Gastroesophageal sphincter (tissue), 4 donors: ENCODE measurements around the gene USP6. TPM values are rescaled to one million over a fixed set of nuclear protein-coding genes. Genes with fewer than 3 reads are reported as not detected.

ENCODE experiments used
- ATAC-seq: fragments of 150-250 bp; one replicate; pipeline ENCODE4 v1.9.1; 2016; ENCODE audit warnings: mild to moderate bottlenecking, moderate library complexity
- H3K27ac ChIP-seq, 4 donors: fragments of 200-600 bp; sonication (generic) in 3 of 4; 1 replicate in 3 of 4; 2 replicates in 1 of 4; pipeline ENCODE4 v1.5.1; 2016 to 2019
- H3K27me3 ChIP-seq: fragments of 200-600 bp; sonication (generic); one replicate; pipeline ENCODE4 v1.5.1; 2019
- H3K36me3 ChIP-seq, 2 donors: fragments of 200-600 bp; sonication (generic); one replicate each; pipeline ENCODE4 v1.5.1; 2019; ENCODE audit warnings: control low read depth in 1 of 2
- H3K4me1 ChIP-seq, 3 donors: fragments of 200-600 bp; sonication (generic); 1 replicate in 2 of 3; 2 replicates in 1 of 3; pipeline ENCODE4 v1.5.1; 2016 to 2019; ENCODE audit warnings: control low read depth in 2 of 3
- H3K4me3 ChIP-seq, 2 donors: fragments of 200-600 bp; sonication (generic); one replicate each; pipeline ENCODE4 v1.5.1; 2019; ENCODE audit warnings: mild to moderate bottlenecking in 1 of 2, moderate library complexity in 1 of 2
- H3K9me3 ChIP-seq, 3 donors: fragments of 200-600 bp; sonication (generic); one replicate each; pipeline ENCODE4 v1.5.1; 2017 to 2019; ENCODE audit warnings: control low read depth in 2 of 3
- EP300 ChIP-seq: sonication (generic); formaldehyde crosslinking; IDR thresholded peaks from one replicate; pipeline ENCODE4 v1.6.1; 2017; ENCODE audit warnings: antibody characterized with exemption, mild to moderate bottlenecking
- POLR2A ChIP-seq, 2 donors: fragments of 450-650 bp; IDR thresholded peaks; one replicate each; pipeline ENCODE4 v1.6.1; 2017; ENCODE audit warnings: antibody characterized with exemption in 2 of 2, mild to moderate bottlenecking in 2 of 2, moderate library complexity in 1 of 2
- POLR2AphosphoS5 ChIP-seq: sonication (generic); formaldehyde crosslinking; IDR thresholded peaks from one replicate; pipeline ENCODE4 v1.6.1; 2017; ENCODE audit warnings: antibody characterized with exemption
- WGBS, 2 donors: methylation state at CpG; one replicate each; pipeline ENCODE4 v1.1.5; 2018; ENCODE audit warnings: low coverage in 1 of 2; 5-methylcytosine and 5-hydroxymethylcytosine counted together
- total RNA-seq, 4 donors: library from RNA; depleted of rRNA; stranded (reverse); fragments of >200 nt; gene quantifications; one replicate each; pipeline ENCODE4 v1.1.0, GENCODE V29; 2016
- TF ChIP-seq, protein P1 (sequence below), 4 experiments: fragments of 200-600 bp in 2 of 4; fragments of 450-650 bp in 2 of 4; sonication (generic) in 1 of 4; IDR thresholded peaks; one replicate each; pipeline ENCODE4 v1.5.1; 2017 to 2019; ENCODE audit warnings: antibody characterized with exemption in 4 of 4, mild to moderate bottlenecking in 2 of 4, moderate library complexity in 2 of 4

Gene USP6
- total RNA-seq, 4 donors from 2014 or later, result 0.07 to 6.1 (median 0.20) TPM

DNA sequence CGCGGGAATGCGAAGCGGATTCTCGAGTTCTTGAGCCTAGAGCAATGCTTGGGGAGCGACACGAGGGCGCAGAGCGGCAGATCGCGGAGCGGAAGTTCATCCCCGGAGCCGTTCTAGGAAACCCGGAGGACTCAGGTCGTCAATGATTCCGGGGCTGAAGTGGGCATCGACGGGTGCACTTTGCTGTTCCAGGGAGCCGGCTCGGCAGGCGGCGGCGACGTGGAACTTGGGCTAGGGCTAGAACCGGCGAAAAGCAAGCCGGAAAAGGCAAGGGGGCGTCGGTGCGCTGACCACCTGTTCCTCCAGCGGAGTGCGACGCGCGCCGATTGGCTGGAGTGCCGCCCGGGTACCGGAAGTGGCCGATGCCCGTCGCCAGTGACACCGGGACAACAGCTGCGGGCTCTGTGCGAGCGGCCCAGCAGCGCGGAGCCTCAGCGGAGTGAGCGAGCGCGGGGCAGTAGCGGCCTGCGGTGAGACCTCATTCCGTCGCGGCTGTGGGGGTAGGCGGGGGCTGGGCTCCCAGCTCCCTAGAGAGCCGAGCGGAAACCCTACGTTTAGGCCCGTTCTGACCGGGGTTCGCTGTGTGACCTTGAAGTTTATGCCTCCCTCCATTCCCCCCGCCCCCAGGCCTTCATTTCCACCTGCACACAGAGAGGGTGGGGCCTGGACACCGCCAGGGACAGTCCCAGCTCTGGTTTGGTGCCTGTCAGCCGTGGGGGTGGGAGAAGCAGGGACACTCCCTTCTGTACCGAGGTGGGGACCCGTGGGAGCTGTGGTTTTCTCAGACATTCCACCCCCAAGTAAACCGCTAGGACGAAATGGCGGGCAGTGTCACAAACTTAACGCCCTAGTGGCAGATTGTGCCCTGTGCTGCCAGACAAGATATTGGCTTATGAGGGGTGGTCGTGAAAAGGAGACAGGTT lies 37.5 kb upstream of the USP6 start, which contains the start of gene ZFP3:
TSS of gene ZFP3 (plus strand) at position 362 of the 923 bp plus-strand sequence. CDS start 13,038 bp downstream, outside the sequence.
- peak within 1 kb of the TSS; percentile 8 to 89 (median 85) for H3K27ac ChIP-seq
- peak; percentile 97 for ATAC-seq
- peaks cover 0 to 12% (median 0%) of the 10 kb centered on the region in 3 donors for H3K9me3 ChIP-seq
- peak within 1 kb of the TSS; percentile 52 to 89 for H3K4me3 ChIP-seq
- peaks cover 0 to 26% of the 10 kb centered on the region in 2 donors for H3K36me3 ChIP-seq
- TF ChIP-seq, protein P1, sequence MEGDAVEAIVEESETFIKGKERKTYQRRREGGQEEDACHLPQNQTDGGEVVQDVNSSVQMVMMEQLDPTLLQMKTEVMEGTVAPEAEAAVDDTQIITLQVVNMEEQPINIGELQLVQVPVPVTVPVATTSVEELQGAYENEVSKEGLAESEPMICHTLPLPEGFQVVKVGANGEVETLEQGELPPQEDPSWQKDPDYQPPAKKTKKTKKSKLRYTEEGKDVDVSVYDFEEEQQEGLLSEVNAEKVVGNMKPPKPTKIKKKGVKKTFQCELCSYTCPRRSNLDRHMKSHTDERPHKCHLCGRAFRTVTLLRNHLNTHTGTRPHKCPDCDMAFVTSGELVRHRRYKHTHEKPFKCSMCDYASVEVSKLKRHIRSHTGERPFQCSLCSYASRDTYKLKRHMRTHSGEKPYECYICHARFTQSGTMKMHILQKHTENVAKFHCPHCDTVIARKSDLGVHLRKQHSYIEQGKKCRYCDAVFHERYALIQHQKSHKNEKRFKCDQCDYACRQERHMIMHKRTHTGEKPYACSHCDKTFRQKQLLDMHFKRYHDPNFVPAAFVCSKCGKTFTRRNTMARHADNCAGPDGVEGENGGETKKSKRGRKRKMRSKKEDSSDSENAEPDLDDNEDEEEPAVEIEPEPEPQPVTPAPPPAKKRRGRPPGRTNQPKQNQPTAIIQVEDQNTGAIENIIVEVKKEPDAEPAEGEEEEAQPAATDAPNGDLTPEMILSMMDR (IDR thresholded peaks at IDR 0.05), result peak in 1 of 4 experiments; percentile 19
- peak; percentile 69 for TF ChIP-seq POLR2AphosphoS5
- TF ChIP-seq EP300, result no peak
- peak; percentile 42 to 51 for TF ChIP-seq POLR2A (IDR thresholded peaks at IDR 0.05)
- 0% methylated on average over 10 of the region's 75 CpGs; no CpG with 5 or more reads in 1 of the 2 donors for WGBS, 2 donors
- peaks cover 0 to 26% (median 8%) of the 10 kb centered on the region in 3 donors for H3K4me1 ChIP-seq
- no peaks in the 10 kb centered on the region for H3K27me3 ChIP-seq

DNA sequence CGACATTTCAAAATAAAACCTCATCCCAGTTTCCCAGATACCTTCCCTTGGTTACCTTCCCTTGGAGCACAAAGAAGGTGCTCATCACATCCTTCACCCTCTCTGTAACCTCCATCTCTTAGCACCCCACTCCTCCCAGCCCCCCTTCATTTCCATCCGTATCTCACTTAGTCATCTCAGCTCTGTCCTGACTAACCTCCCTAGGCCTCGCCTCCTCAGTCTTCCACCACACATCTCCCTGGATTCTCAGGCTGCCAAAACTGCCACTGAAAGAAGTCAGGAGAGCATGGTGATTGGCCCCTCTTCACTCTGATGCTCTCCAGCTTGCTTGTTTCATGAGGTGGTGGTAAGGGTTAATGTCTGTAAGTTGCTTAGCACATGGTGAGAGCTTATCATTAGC lies 35.2 kb upstream of the USP6 start:
- Histone ChIP-seq H3K27me3 (no peaks in the 10 kb centered on the region), H3K27ac (no peak overlapping the region), H3K4me1 (peaks cover 0 to 26% (median 8%) of the 10 kb centered on the region in 3 donors), H3K4me3 (no peak overlapping the region), H3K9me3 (peaks cover 0 to 31% (median 0%) of the 10 kb centered on the region in 3 donors), H3K36me3 (peaks cover 0 to 45% of the 10 kb centered on the region in 2 donors)
- ATAC-seq, result no peak
- WGBS, 2 donors, result 88 to 100% methylated on average over 2 to 3 of the region's 3 CpGs
- TF ChIP-seq POLR2A (IDR thresholded peaks at IDR 0.05) (no peak), POLR2AphosphoS5 (no peak), EP300 (no peak)
- TF ChIP-seq, protein P1 (IDR thresholded peaks at IDR 0.05), result no peak

DNA sequence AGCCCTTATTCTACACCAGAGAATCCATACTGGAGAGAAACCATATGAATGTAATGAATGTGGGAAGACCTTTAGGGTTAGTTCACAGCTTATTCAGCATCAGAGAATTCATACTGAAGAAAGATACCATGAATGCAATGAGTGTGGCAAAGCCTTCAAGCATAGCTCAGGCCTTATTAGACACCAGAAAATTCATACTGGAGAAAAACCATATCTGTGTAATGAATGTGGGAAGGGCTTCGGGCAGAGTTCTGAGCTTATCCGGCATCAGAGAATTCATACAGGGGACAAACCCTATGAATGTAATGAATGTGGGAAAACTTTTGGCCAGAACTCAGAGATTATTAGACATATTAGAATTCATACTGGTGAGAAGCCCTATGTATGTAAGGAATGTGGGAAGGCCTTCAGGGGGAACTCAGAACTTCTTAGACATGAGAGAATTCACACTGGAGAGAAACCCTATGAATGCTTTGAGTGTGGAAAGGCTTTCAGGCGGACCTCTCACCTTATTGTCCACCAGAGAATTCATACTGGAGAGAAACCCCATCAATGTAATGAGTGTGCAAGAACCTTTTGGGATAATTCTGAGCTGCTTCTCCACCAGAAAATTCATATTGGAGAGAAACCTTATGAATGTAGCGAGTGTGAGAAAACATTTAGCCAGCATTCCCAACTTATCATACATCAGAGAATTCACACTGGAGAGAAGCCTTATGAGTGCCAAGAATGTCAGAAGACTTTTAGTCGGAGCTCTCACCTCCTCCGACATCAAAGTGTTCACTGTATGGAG lies 23.4 kb upstream of the USP6 start:
- Histone ChIP-seq H3K4me3 (no peak overlapping the region), H3K27ac (no peak overlapping the region), H3K4me1 (peaks cover 0 to 13% (median 0%) of the 10 kb centered on the region in 3 donors), H3K36me3 (peaks cover 9 to 64% of the 10 kb centered on the region in 2 donors), H3K9me3 (peaks cover 6 to 99% (median 17%) of the 10 kb centered on the region in 3 donors), H3K27me3 (no peaks in the 10 kb centered on the region)
- ATAC-seq, result no peak
- WGBS, 2 donors, result 97 to 100% methylated on average over 5 to 6 of the region's 6 CpGs
- no peak for TF ChIP-seq POLR2AphosphoS5
- TF ChIP-seq, protein P1 (IDR thresholded peaks at IDR 0.05), result no peak
- TF ChIP-seq POLR2A (IDR thresholded peaks at IDR 0.05), result no peak
- no peak for TF ChIP-seq EP300

DNA sequence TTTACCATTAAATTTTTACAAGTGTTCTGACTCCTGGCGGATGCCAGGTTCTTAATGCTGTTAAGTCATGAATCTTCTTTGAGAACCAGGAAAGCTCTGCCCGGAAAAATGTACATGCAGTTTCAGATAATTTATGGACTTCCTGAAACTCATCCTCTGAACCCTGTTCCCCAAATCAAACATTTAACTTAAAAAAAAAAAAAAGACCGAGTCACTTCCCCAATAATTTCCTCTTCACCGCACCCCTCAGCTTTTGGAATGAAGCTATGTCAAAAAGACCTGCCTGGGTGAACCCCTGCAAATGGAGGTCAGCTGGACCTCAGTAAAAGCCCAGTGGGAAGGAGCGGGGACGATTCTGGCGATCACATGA lies 19.1 kb upstream of the USP6 start:
- H3K9me3 ChIP-seq, result peaks cover 2 to 57% (median 9%) of the 10 kb centered on the region in 3 donors
- H3K4me3 ChIP-seq, result peak overlapping the region; percentile 36 to 58
- H3K36me3 ChIP-seq, result peaks cover 3 to 21% of the 10 kb centered on the region in 2 donors
- peaks cover 0 to 19% (median 0%) of the 10 kb centered on the region in 3 donors for H3K4me1 ChIP-seq
- no peaks in the 10 kb centered on the region for H3K27me3 ChIP-seq
- 19 to 23% methylated on average over 4 to 6 of the region's 7 CpGs for WGBS, 2 donors
- no peak for ATAC-seq
- H3K27ac ChIP-seq, result peak overlapping the region in 3 of 4 donors; percentile 70 to 77 (median 74)
- TF ChIP-seq, protein P1 (IDR thresholded peaks at IDR 0.05), result no peak
- TF ChIP-seq POLR2AphosphoS5 (no peak), POLR2A (IDR thresholded peaks at IDR 0.05) (no peak), EP300 (no peak)
